Testis (tissue), 3 donors: ENCODE measurements around the gene WDR76. TPM values are rescaled to one million over a fixed set of nuclear protein-coding genes. Genes with fewer than 3 reads are reported as not detected.

Source experiments
- DNase-seq: peaks from one replicate; pipeline ENCODE4 v3.0.0-alpha.2; 2019
- H3K27ac ChIP-seq, 2 donors: fragments of 200-600 bp; sonication (generic); one replicate each; pipeline ENCODE4 v1.5.1; 2019
- H3K27me3 ChIP-seq: fragments of 200-600 bp; sonication (generic); one replicate; pipeline ENCODE4 v1.5.1; 2019
- H3K36me3 ChIP-seq: fragments of 200-600 bp; sonication (generic); one replicate; pipeline ENCODE4 v1.5.1; 2017; ENCODE audit warnings: low read depth; ENCODE audit errors: missing control alignments
- H3K4me1 ChIP-seq: fragments of 200-600 bp; sonication (generic); one replicate; pipeline ENCODE4 v1.5.1; 2019
- H3K4me3 ChIP-seq, 2 donors: fragments of 200-600 bp; sonication (generic); one replicate each; pipeline ENCODE4 v1.5.1; 2017 to 2019
- H3K9me3 ChIP-seq: fragments of 200-600 bp; sonication (generic); one replicate; pipeline ENCODE4 v1.5.1; 2017
- POLR2A ChIP-seq: fragments of 450-650 bp; IDR thresholded peaks from one replicate; pipeline ENCODE4 v1.6.1; 2017; ENCODE audit warnings: antibody characterized with exemption, mild to moderate bottlenecking, moderate library complexity
- WGBS, 2 donors: methylation state at CpG; one replicate each; pipeline ENCODE4 v1.1.5; 2018; 5-methylcytosine and 5-hydroxymethylcytosine counted together
- intact Hi-C: fragments of 100-400 bp; cut with DNase I; formaldehyde crosslinking; loops from one replicate; pipeline ENCODE4 v1.15.1; 2023; ENCODE audit warnings: low total_unique reads
- polyA plus RNA-seq: library from polyadenylated mRNA; stranded (reverse); fragments of 350-450 nt; fragmentation: Illumina TruSeq; extraction: RNeasy Lipid Tissue Mini Kit (QIAGEN cat#74804); gene quantifications from one replicate; pipeline ENCODE4 v1.2.3, GENCODE V29; 2014; ENCODE audit warnings: low read depth, low replicate concordance; ENCODE audit not compliant: insufficient read depth
- total RNA-seq, 2 donors: library from RNA; depleted of rRNA; stranded (reverse); fragments of >200 nt; gene quantifications; one replicate each; pipeline ENCODE4 v1.2.3, GENCODE V29; 2016
- TF ChIP-seq, protein P1 (sequence below), 3 experiments: fragments of 450-650 bp in 2 of 3; fragments of 200-600 bp in 1 of 3; sonication (generic) in 1 of 3; IDR thresholded peaks; one replicate each; pipeline ENCODE4 v1.5.1; 2016 to 2019; ENCODE audit warnings: antibody characterized with exemption in 3 of 3, mild to moderate bottlenecking in 2 of 3, moderate library complexity in 1 of 3

WDR76 gene
- total and polyA plus RNA-seq, 3 donors from 2014 or later: 7.9 to 16.9 (median 9.5) TPM

DNA sequence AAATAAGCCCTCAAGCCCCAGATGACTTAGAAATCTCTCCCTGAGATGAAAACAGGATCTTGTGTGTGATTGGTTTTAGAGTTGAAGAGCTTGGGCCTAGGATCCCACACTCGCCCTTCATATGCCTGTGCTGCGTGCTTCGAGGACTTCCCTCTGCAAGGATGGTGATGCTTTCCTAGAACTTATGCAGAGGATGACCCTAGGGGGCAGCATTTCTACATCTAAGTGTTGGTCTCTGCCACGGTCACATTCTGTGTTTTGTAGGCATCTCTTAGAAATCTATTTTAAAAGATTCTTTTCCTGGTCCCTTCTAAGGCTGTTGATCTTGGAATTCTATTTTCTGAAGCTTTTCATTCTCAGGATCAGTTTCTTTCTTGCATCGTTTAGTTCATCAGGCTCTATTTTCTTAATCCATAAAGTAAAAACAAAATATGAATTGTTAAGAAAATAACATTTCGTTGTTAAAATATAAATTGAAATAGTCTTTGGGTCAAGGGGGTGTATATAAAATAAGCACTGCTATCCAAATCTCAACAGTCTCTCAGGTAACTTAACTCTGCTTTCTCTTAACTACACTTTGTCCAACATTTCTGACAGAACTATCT lies 45.7 kb downstream of the WDR76 start:
- Histone ChIP-seq H3K27me3 (no peaks in the 10 kb centered on the region), H3K9me3 (no peaks in the 10 kb centered on the region), H3K4me3 (no peak overlapping the region), H3K36me3 (no peaks in the 10 kb centered on the region), H3K4me1 (no peaks in the 10 kb centered on the region), H3K27ac (no peak overlapping the region)
- peak; percentile 83 for DNase-seq
- 58 to 59% methylated on average over 6 of the region's 6 CpGs for WGBS, 2 donors
- intact Hi-C loops: no loop called here
- TF ChIP-seq, protein P1, sequence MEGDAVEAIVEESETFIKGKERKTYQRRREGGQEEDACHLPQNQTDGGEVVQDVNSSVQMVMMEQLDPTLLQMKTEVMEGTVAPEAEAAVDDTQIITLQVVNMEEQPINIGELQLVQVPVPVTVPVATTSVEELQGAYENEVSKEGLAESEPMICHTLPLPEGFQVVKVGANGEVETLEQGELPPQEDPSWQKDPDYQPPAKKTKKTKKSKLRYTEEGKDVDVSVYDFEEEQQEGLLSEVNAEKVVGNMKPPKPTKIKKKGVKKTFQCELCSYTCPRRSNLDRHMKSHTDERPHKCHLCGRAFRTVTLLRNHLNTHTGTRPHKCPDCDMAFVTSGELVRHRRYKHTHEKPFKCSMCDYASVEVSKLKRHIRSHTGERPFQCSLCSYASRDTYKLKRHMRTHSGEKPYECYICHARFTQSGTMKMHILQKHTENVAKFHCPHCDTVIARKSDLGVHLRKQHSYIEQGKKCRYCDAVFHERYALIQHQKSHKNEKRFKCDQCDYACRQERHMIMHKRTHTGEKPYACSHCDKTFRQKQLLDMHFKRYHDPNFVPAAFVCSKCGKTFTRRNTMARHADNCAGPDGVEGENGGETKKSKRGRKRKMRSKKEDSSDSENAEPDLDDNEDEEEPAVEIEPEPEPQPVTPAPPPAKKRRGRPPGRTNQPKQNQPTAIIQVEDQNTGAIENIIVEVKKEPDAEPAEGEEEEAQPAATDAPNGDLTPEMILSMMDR (IDR thresholded peaks at IDR 0.05): peak in 2 of 3 experiments; percentile 59 to 61
- no peak for TF ChIP-seq POLR2A

DNA sequence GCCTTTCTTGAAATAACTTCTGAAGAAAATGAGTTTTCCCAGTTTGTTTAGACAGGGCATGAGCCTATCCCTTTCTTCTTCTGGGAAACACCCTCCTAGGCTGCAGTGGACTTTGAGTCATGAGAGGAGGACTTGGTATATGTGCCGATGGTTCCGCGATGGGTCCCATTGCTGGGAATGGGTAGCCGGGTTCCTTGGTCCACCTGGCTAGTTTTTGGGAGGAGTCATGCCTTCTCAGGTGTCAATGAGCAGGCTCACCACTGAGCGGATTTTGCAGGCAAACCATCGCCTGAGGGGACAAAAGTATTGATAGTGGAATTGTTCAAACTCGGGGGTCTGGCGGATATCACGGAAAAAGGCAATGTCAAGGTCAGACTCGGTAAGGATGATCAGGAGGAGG lies 46.8 kb downstream of the WDR76 start:
- no peak for DNase-seq
- H3K36me3 ChIP-seq: no peaks in the 10 kb centered on the region
- no peak for TF ChIP-seq POLR2A
- TF ChIP-seq, protein P1 (IDR thresholded peaks at IDR 0.05): no peak
- no peak overlapping the region for H3K27ac ChIP-seq
- no peaks in the 10 kb centered on the region for H3K4me1 ChIP-seq
- H3K9me3 ChIP-seq: no peaks in the 10 kb centered on the region
- intact Hi-C loops: no loop called here
- H3K4me3 ChIP-seq: no peak overlapping the region
- no peaks in the 10 kb centered on the region for H3K27me3 ChIP-seq
- WGBS, 2 donors: 87 to 92% methylated on average over 10 of the region's 10 CpGs

DNA sequence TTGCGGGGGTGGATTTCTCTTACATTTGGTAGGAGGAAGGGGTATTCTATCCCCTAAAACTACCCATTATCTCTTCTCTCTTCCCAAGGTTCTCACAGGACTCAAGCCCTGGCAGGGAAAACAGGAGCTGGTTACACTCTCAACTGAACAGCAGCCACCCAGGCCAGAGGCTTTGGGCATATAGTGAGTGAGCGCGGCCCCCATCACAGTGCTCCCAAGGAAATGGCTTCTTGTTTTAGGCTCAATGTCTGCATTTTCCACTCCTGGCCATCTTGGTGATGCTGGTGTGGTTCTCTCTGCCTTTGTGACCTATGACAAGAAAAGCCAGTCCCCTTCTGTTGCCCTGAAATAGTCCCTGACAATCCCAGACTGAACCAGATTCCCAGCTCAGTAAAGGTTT lies 50.1 kb downstream of the WDR76 start:
- Histone ChIP-seq H3K9me3 (no peaks in the 10 kb centered on the region), H3K27me3 (no peaks in the 10 kb centered on the region), H3K27ac (no peak overlapping the region), H3K4me1 (no peaks in the 10 kb centered on the region), H3K36me3 (no peaks in the 10 kb centered on the region), H3K4me3 (no peak overlapping the region)
- TF ChIP-seq, protein P1 (IDR thresholded peaks at IDR 0.05): no peak
- no peak for TF ChIP-seq POLR2A
- 100% methylated on average over 3 of the region's 3 CpGs for WGBS, 2 donors
- no peak for DNase-seq
- intact Hi-C loops: no loop called here

GRCh38 chr15:43877371-43877770 lies 50.6 kb downstream of the WDR76 start:
- DNase-seq: no peak
- Histone ChIP-seq H3K36me3 (no peaks in the 10 kb centered on the region), H3K27ac (no peak overlapping the region), H3K9me3 (no peaks in the 10 kb centered on the region), H3K4me1 (no peaks in the 10 kb centered on the region), H3K27me3 (no peaks in the 10 kb centered on the region), H3K4me3 (no peak overlapping the region)
- TF ChIP-seq, protein P1 (IDR thresholded peaks at IDR 0.05): no peak
- intact Hi-C loops: no loop called here
- WGBS, 2 donors: 89 to 94% methylated on average over 4 of the region's 4 CpGs

DNA sequence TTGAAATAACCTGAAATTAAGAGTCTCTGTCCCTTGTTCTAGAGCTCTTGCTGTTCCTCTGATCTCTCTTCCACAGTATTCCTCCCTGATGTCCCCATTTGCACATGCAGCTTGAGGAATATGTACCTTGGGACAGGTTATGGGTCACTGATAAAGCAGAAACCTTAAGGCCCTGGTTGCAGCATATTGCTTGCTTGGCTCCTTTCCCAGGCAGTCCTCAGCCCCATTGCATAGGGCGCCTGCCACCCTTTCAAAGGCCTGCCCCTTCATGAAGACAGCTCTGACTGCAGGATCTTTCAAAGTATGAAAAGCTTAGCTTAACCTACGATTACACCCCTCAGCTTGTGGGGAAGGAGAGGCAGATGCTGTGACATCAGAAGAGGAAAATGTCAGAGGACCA lies 51.6 kb downstream of the WDR76 start:
- H3K4me1 ChIP-seq: no peaks in the 10 kb centered on the region
- H3K9me3 ChIP-seq: no peaks in the 10 kb centered on the region
- TF ChIP-seq POLR2A: no peak
- TF ChIP-seq, protein P1 (IDR thresholded peaks at IDR 0.05): no peak
- H3K27me3 ChIP-seq: no peaks in the 10 kb centered on the region
- no peaks in the 10 kb centered on the region for H3K36me3 ChIP-seq
- intact Hi-C loops: no loop called here
- 96 to 97% methylated on average over 2 of the region's 2 CpGs for WGBS, 2 donors
- H3K4me3 ChIP-seq: no peak overlapping the region
- no peak for DNase-seq
- no peak overlapping the region for H3K27ac ChIP-seq
